ENCODE data around the gene BHLHE40. TPM values are rescaled to one million over a fixed set of nuclear protein-coding genes. Genes with fewer than 3 reads are reported as not detected.
A peak's percentile ranks its signal among the peaks of the same experiment; 100 is the strongest.

Gene BHLHE40
- polyA plus RNA-seq, 1 of the 3 experiments (the other 2 are of a cell fraction): 62.2 TPM

DNA sequence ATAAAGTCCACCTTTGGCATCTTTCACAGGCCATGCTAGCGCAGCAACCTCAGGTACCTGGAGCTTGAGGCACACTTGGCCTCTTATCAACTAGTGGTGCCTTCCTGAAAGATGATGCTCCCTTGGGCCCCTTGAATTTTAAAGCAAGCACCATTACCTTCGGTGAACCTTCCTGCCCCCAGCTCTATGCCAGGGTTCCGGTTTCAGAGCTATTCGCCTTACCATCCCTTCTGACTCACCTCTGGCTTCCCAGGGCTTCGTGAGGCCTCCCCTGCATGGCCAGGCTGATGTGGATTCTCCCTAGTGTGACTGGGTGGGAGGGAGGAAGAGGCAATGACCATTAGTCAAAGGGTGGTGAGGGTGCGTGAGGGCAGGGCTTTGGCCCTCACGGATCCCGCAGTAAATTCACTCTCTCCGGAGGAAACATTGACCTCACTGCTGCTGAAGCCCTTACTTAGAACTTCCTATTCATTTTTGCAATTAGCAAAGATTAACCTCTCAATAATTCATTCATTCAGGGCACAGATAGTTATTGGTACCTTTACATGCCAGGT is 16.3 kb downstream of the BHLHE40 start (continued):
- TF ChIP-seq, protein P1, sequence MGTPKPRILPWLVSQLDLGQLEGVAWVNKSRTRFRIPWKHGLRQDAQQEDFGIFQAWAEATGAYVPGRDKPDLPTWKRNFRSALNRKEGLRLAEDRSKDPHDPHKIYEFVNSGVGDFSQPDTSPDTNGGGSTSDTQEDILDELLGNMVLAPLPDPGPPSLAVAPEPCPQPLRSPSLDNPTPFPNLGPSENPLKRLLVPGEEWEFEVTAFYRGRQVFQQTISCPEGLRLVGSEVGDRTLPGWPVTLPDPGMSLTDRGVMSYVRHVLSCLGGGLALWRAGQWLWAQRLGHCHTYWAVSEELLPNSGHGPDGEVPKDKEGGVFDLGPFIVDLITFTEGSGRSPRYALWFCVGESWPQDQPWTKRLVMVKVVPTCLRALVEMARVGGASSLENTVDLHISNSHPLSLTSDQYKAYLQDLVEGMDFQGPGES (IDR thresholded peaks at IDR 0.05; ENCODE audit: low read depth, low read length): no peak
- TF ChIP-seq, protein P2, sequence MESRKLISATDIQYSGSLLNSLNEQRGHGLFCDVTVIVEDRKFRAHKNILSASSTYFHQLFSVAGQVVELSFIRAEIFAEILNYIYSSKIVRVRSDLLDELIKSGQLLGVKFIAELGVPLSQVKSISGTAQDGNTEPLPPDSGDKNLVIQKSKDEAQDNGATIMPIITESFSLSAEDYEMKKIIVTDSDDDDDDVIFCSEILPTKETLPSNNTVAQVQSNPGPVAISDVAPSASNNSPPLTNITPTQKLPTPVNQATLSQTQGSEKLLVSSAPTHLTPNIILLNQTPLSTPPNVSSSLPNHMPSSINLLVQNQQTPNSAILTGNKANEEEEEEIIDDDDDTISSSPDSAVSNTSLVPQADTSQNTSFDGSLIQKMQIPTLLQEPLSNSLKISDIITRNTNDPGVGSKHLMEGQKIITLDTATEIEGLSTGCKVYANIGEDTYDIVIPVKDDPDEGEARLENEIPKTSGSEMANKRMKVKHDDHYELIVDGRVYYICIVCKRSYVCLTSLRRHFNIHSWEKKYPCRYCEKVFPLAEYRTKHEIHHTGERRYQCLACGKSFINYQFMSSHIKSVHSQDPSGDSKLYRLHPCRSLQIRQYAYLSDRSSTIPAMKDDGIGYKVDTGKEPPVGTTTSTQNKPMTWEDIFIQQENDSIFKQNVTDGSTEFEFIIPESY (IDR thresholded peaks at IDR 0.05; ENCODE audit: borderline replicate concordance, low read depth): no peak
- TF ChIP-seq SMC3 (IDR thresholded peaks at IDR 0.05; ENCODE audit: low read depth, low read length): no peak
- TF ChIP-seq, protein P3, sequence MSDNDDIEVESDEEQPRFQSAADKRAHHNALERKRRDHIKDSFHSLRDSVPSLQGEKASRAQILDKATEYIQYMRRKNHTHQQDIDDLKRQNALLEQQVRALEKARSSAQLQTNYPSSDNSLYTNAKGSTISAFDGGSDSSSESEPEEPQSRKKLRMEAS (IDR thresholded peaks at IDR 0.05; ENCODE audit: low read depth): peak; percentile 92
- no peak for TF ChIP-seq ELF1 (IDR thresholded peaks at IDR 0.05)
- no peak for TF ChIP-seq MXI1 (IDR thresholded peaks at IDR 0.05; ENCODE audit: low read depth, low read length)
- TF ChIP-seq, protein P4, sequence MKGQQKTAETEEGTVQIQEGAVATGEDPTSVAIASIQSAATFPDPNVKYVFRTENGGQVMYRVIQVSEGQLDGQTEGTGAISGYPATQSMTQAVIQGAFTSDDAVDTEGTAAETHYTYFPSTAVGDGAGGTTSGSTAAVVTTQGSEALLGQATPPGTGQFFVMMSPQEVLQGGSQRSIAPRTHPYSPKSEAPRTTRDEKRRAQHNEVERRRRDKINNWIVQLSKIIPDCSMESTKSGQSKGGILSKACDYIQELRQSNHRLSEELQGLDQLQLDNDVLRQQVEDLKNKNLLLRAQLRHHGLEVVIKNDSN (IDR thresholded peaks at IDR 0.05; ENCODE audit: borderline replicate concordance, low read depth): no peak
- no peak for TF ChIP-seq MEF2A (IDR thresholded peaks at IDR 0.05; ENCODE audit: borderline replicate concordance, low read depth)
- TF ChIP-seq, protein P5, sequence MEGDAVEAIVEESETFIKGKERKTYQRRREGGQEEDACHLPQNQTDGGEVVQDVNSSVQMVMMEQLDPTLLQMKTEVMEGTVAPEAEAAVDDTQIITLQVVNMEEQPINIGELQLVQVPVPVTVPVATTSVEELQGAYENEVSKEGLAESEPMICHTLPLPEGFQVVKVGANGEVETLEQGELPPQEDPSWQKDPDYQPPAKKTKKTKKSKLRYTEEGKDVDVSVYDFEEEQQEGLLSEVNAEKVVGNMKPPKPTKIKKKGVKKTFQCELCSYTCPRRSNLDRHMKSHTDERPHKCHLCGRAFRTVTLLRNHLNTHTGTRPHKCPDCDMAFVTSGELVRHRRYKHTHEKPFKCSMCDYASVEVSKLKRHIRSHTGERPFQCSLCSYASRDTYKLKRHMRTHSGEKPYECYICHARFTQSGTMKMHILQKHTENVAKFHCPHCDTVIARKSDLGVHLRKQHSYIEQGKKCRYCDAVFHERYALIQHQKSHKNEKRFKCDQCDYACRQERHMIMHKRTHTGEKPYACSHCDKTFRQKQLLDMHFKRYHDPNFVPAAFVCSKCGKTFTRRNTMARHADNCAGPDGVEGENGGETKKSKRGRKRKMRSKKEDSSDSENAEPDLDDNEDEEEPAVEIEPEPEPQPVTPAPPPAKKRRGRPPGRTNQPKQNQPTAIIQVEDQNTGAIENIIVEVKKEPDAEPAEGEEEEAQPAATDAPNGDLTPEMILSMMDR (IDR thresholded peaks at IDR 0.05): no peak
- TF ChIP-seq CHD2 (IDR thresholded peaks at IDR 0.05; ENCODE audit: low read length, partially characterized antibody): no peak
- 0 out of 2 replicates have a peak, but pooled peaks have one; percentile 11 for TF ChIP-seq TAF1 (IDR thresholded peaks at IDR 0.05; ENCODE audit: borderline replicate concordance, low read depth, low read length)
- peak; percentile 49; the same call in 1 of the 2 replicates for TF ChIP-seq TCF12 (IDR thresholded peaks at IDR 0.05)
- peak; percentile 67 for TF ChIP-seq JUND (IDR thresholded peaks at IDR 0.05)
- TF ChIP-seq FOXM1 (IDR thresholded peaks at IDR 0.05; ENCODE audit: low read depth): peak; percentile 33; the same call in 1 of the 2 replicates
- no peak for TF ChIP-seq EZH2phosphoT487 (IDR thresholded peaks at IDR 0.05; ENCODE audit: borderline replicate concordance, low read depth)
- no peak for TF ChIP-seq RCOR1 (IDR thresholded peaks at IDR 0.05; ENCODE audit: low read length)
